GM19351 (cell line): Measurements from ENCODE around the gene CYTH2.

Experiments used
- ATAC-seq: cut with Tn5 transposase; IDR thresholded peaks from one replicate; pipeline ENCODE4 v1.9.1; 2021; ENCODE audit warnings: mild to moderate bottlenecking, moderate library complexity; ENCODE audit not compliant: unreplicated experiment

The CYTH2 gene

GRCh38 chr19:48452289-48453190, 16.6 kb upstream of the CYTH2 start:
- no peak for ATAC-seq

- ATAC-seq = no peak
Observed at GRCh38 chr19:48454150-48454730, 14.9 kb upstream of the CYTH2 start.

GRCh38 chr19:48455171-48455907, 13.8 kb upstream of the CYTH2 start, which contains the start of gene KCNJ14:
Gene KCNJ14 (plus strand): TSS chr19:48455574. CDS start chr19:48461725, 6,151 bp downstream.
- ATAC-seq = no peak

- ATAC-seq = no peak
Observed at GRCh38 chr19:48455908-48456562, 13.1 kb upstream of the CYTH2 start.

- ATAC-seq = no peak
Observed at GRCh38 chr19:48456864-48457263, 12.3 kb upstream of the CYTH2 start.

- ATAC-seq = no peak
Observed at GRCh38 chr19:48458016-48458415, 11.2 kb upstream of the CYTH2 start.

- ATAC-seq = no peak
Observed at GRCh38 chr19:48461651-48461981, 7.6 kb upstream of the CYTH2 start.

- ATAC-seq = no peak
Observed at GRCh38 chr19:48461982-48462655, 7.0 kb upstream of the CYTH2 start.

GRCh38 chr19:48465215-48465614, 4.0 kb upstream of the CYTH2 start:
- no peak for ATAC-seq

- ATAC-seq = no peak
Observed at GRCh38 chr19:48466561-48467325, 2.4 kb upstream of the CYTH2 start.

- peak; percentile 89 for ATAC-seq
Observed at GRCh38 chr19:48468772-48469288, 339 bp upstream of the CYTH2 start.

- no peak for ATAC-seq
Observed at GRCh38 chr19:48469934-48470680, 938 bp downstream of the CYTH2 start.

GRCh38 chr19:48470856-48471255, 1.7 kb downstream of the CYTH2 start:
- no peak for ATAC-seq

- ATAC-seq = no peak
Observed at GRCh38 chr19:48471836-48472235, 2.7 kb downstream of the CYTH2 start.

- ATAC-seq = no peak
Observed at GRCh38 chr19:48473161-48473966, 4.2 kb downstream of the CYTH2 start.

GRCh38 chr19:48474084-48474592, 5.0 kb downstream of the CYTH2 start:
- ATAC-seq = no peak

GRCh38 chr19:48475369-48476068, 6.3 kb downstream of the CYTH2 start:
- ATAC-seq = no peak
